Chondrocyte (in vitro differentiated cells): ENCODE measurements around the gene CASK. TPM values are rescaled to one million over a fixed set of nuclear protein-coding genes. Genes with fewer than 3 reads are reported as not detected.

Source experiments
- DNase-seq: peaks from one replicate; pipeline ENCODE4 v3.0.0; 2021; ENCODE audit warnings: mixed read lengths, low spot score
- H3K27ac Mint-ChIP-seq: one replicate; pipeline ENCODE4 v1.8.0; 2021; ENCODE audit warnings: mild to moderate bottlenecking, moderate library complexity, mixed read lengths; ENCODE audit not compliant: unreplicated experiment
- H3K27me3 Mint-ChIP-seq: 2 replicates; pipeline ENCODE4 v1.8.0; 2021; ENCODE audit warnings: low read depth, mixed read lengths
- H3K36me3 Mint-ChIP-seq: 2 replicates; pipeline ENCODE4 v1.8.0; 2021; ENCODE audit warnings: low read depth, mixed read lengths
- H3K4me1 Mint-ChIP-seq: 2 replicates; pipeline ENCODE4 v1.8.0; 2021; ENCODE audit warnings: low read depth, mild to moderate bottlenecking, mixed read lengths
- H3K4me3 Mint-ChIP-seq: one replicate; pipeline ENCODE4 v1.8.0; 2021; ENCODE audit warnings: mild to moderate bottlenecking, moderate library complexity, mixed read lengths; ENCODE audit not compliant: unreplicated experiment
- H3K9me3 Mint-ChIP-seq: 2 replicates; pipeline ENCODE4 v1.8.0; 2021; ENCODE audit warnings: low read depth, mixed read lengths
- total RNA-seq: library from RNA; stranded (reverse); gene quantifications from 3 replicates; pipeline ENCODE4 v1.2.1, GENCODE V29; 2021
- TF ChIP-seq, protein P1 (sequence below): fragments of 200-600 bp; sonication (generic); IDR thresholded peaks from 2 replicates; pipeline ENCODE4 v1.5.0; 2021; ENCODE audit warnings: antibody characterized with exemption, mild to moderate bottlenecking, moderate library complexity

CASK gene
- total RNA-seq, 1 donor from 2014 or later: 44.9 TPM

DNA sequence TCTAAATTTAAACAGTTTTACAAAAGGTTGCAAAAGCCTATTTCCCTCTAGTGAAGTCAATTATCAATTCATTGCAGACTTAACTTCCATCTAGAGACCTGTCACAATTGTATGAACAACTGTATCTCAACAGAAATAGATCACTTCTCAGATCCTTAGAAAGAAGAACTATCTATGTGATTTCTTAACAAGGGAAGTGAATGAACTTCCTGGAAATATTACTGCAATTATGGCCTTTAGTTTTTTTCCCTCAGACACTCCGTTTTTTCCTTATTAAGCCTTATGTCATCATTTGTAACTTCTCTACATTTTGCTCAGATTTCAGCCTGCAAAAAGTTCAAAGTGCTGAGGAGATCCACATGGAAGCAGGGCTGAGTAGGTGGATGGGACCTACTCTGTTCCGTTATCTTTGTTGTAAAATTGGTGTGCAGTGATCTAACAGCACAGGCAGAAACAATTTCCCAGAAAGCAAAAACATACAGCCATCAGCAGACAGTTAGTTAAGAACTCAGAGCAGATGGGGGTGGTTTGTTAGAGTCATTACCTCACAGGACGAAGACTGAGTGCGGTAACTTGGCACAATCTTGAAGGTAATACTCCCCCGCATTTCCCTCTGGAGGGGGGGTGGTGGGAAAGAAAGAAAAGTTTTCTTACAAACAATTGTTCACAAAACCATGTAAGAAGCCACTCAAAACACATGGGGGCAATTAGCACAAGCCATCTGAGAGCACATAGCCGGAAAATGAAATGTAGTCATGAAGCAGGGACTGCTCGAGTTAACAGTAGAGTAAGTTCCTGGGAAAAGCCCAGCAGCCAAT is 363.9 kb downstream of the CASK start:
- Mint-ChIP-seq H3K4me1 (peaks cover 28% of the 10 kb centered on the region), H3K36me3 (no peaks in the 10 kb centered on the region), H3K27me3 (no peaks in the 10 kb centered on the region), H3K27ac (peak overlapping the region; percentile 83), H3K9me3 (peaks cover 2% of the 10 kb centered on the region), H3K4me3 (no peak overlapping the region)
- TF ChIP-seq, protein P1, sequence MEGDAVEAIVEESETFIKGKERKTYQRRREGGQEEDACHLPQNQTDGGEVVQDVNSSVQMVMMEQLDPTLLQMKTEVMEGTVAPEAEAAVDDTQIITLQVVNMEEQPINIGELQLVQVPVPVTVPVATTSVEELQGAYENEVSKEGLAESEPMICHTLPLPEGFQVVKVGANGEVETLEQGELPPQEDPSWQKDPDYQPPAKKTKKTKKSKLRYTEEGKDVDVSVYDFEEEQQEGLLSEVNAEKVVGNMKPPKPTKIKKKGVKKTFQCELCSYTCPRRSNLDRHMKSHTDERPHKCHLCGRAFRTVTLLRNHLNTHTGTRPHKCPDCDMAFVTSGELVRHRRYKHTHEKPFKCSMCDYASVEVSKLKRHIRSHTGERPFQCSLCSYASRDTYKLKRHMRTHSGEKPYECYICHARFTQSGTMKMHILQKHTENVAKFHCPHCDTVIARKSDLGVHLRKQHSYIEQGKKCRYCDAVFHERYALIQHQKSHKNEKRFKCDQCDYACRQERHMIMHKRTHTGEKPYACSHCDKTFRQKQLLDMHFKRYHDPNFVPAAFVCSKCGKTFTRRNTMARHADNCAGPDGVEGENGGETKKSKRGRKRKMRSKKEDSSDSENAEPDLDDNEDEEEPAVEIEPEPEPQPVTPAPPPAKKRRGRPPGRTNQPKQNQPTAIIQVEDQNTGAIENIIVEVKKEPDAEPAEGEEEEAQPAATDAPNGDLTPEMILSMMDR: no peak
- DNase-seq: no peak

DNA sequence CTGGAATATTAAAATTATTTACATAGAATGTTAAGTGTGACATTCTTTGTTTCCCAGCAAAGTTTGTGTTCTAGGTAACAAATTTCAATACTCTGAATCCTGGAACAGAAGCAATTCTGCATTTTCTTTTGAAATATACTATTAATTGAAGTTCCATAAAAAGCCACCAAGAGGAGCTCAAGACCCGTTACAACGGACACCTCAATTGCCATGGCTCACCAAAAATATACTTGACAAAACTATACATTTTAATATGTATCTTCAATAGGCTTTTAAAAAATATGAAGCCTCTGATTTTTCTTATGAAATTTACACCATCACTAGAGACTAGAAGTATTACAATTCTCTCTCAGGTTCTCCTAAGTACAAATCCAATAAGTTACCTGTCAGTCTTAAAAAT is 364.8 kb downstream of the CASK start:
- Mint-ChIP-seq H3K4me1 (peaks cover 27% of the 10 kb centered on the region), H3K36me3 (no peaks in the 10 kb centered on the region), H3K27me3 (no peaks in the 10 kb centered on the region), H3K9me3 (peaks cover 2% of the 10 kb centered on the region), H3K4me3 (no peak overlapping the region), H3K27ac (no peak overlapping the region)
- DNase-seq: no peak
- TF ChIP-seq, protein P1: peak; percentile 80

DNA sequence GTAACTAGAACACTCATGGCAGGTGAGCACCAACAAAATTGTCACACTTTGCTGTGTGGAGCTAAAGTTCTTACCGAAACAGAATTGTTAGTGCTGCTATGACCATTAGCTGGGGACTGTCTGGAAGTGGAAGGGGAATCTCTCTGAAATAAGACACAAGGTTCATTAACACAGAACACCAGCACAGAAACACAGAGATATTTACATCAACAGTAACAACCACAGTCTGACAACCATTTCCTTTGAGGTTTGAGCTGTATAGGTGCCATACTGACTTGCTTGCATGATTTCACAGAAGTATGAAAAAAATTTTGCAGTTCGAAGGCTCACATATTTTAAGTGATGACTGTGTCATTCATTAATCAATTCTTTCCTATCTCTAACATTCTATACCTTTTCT is 366.4 kb downstream of the CASK start:
- no peaks in the 10 kb centered on the region for H3K36me3 Mint-ChIP-seq
- H3K9me3 Mint-ChIP-seq: peaks cover 2% of the 10 kb centered on the region
- H3K27ac Mint-ChIP-seq: no peak overlapping the region
- no peaks in the 10 kb centered on the region for H3K27me3 Mint-ChIP-seq
- no peak for DNase-seq
- H3K4me3 Mint-ChIP-seq: no peak overlapping the region
- H3K4me1 Mint-ChIP-seq: peaks cover 32% of the 10 kb centered on the region
- TF ChIP-seq, protein P1: no peak

DNA sequence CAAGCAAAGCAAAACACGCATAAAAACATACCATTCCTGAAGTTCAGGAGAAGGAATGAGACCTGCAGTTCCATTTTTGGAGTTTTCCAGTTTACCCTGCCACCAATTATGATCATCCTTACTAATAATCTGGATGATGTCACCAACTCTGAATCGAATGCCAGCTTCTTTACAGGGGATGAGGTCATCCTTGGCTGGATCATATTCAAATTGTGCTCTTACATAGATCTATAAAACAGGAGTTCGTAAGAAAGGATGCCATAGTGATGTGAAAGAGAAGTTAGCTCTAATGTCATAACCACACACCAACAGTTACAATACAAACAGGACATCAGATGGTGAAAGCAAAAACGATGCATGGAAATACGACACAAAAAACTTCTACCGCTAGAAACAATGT is 369.7 kb downstream of the CASK start:
- Mint-ChIP-seq H3K27me3 (no peaks in the 10 kb centered on the region), H3K9me3 (no peaks in the 10 kb centered on the region), H3K27ac (no peak overlapping the region), H3K36me3 (no peaks in the 10 kb centered on the region), H3K4me3 (no peak overlapping the region), H3K4me1 (peaks cover 13% of the 10 kb centered on the region)
- DNase-seq: no peak
- TF ChIP-seq, protein P1: no peak

DNA sequence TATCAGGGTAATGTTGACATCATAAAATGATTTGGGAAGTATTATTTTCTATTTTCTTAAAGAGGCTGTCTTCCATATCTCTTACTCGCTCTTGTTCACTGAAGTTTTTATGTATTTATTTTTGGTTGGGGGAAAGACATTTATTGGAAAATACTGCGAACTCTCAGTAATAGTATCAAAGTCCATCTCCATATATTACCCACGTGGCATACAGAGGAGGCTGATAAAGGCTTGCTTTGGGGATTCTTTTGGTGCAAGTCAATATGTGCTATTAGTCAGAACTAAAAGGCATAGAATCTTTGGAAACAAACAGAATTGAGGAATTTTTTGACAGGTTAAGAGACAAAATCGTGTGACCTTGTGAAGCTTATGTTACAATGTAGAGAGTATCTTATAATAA is 374.9 kb downstream of the CASK start:
- H3K9me3 Mint-ChIP-seq: peaks cover 7% of the 10 kb centered on the region

More for the DNA sequence above, 374.9 kb downstream of the CASK start:
- TF ChIP-seq, protein P1: no peak
- no peak for DNase-seq
- H3K36me3 Mint-ChIP-seq: no peaks in the 10 kb centered on the region
- no peaks in the 10 kb centered on the region for H3K27me3 Mint-ChIP-seq
- no peak overlapping the region for H3K4me3 Mint-ChIP-seq
- peaks cover 7% of the 10 kb centered on the region for H3K4me1 Mint-ChIP-seq
- no peak overlapping the region for H3K27ac Mint-ChIP-seq
